ENCODE measurements around the gene FAAH.
A peak's percentile ranks its signal among the peaks of the same experiment; 100 is the strongest.

FAAH gene

GRCh38 chr1:46423574-46424240, 29.6 kb downstream of the FAAH start:
- DNase-seq, result no peak

GRCh38 chr1:46424730-46425129, 30.6 kb downstream of the FAAH start:
- no peak for DNase-seq

- no peak for DNase-seq
Measured at GRCh38 chr1:46425726-46426125, 31.6 kb downstream of the FAAH start.

GRCh38 chr1:46427541-46427940, 33.4 kb downstream of the FAAH start:
- DNase-seq, result no peak

GRCh38 chr1:46429436-46429835, 35.3 kb downstream of the FAAH start:
- no peak for DNase-seq

GRCh38 chr1:46431695-46432094, 37.6 kb downstream of the FAAH start:
- DNase-seq, result no peak

- DNase-seq, result no peak
Measured at GRCh38 chr1:46432781-46433327, 38.7 kb downstream of the FAAH start.

- no peak for DNase-seq
Measured at GRCh38 chr1:46434358-46434757, 40.2 kb downstream of the FAAH start.

GRCh38 chr1:46436844-46437243, 42.7 kb downstream of the FAAH start:
- no peak for DNase-seq

GRCh38 chr1:46437723-46438122, 43.6 kb downstream of the FAAH start:
- no peak for DNase-seq

- DNase-seq, result no peak
Measured at GRCh38 chr1:46438346-46438745, 44.2 kb downstream of the FAAH start.

GRCh38 chr1:46440478-46440877, 46.4 kb downstream of the FAAH start:
- no peak for DNase-seq

- DNase-seq, result peak; percentile 76
Measured at GRCh38 chr1:46442317-46443161, 48.4 kb downstream of the FAAH start.

GRCh38 chr1:46444466-46444865, 50.3 kb downstream of the FAAH start:
- DNase-seq, result no peak

- DNase-seq, result no peak
Measured at GRCh38 chr1:46445773-46446256, 51.7 kb downstream of the FAAH start.

- peak; percentile 60 for DNase-seq
Measured at GRCh38 chr1:46446646-46447498, 52.8 kb downstream of the FAAH start.

GRCh38 chr1:46447499-46448108, 53.5 kb downstream of the FAAH start:
- DNase-seq, result no peak

- no peak for DNase-seq
Measured at GRCh38 chr1:46448109-46448911, 54.2 kb downstream of the FAAH start.

- DNase-seq, result no peak
Measured at GRCh38 chr1:46449223-46450159, 55.4 kb downstream of the FAAH start.

GRCh38 chr1:46450160-46450517, 56.0 kb downstream of the FAAH start:
- no peak for DNase-seq

Data from fibroblast of skin of back (primary cell).